ENCODE measurements around the gene KDM4B. TPM values are rescaled to one million over a fixed set of nuclear protein-coding genes. Genes with fewer than 3 reads are reported as not detected.
"Not testable (repeated sequence)": the region's sequence is repeated elsewhere in the genome, so short reads cannot be mapped to it uniquely, and the experiment has no call there.

KDM4B gene
- polyA plus RNA-seq, 3 donors = 20.1 to 31.7 (median 26.5) TPM

DNA sequence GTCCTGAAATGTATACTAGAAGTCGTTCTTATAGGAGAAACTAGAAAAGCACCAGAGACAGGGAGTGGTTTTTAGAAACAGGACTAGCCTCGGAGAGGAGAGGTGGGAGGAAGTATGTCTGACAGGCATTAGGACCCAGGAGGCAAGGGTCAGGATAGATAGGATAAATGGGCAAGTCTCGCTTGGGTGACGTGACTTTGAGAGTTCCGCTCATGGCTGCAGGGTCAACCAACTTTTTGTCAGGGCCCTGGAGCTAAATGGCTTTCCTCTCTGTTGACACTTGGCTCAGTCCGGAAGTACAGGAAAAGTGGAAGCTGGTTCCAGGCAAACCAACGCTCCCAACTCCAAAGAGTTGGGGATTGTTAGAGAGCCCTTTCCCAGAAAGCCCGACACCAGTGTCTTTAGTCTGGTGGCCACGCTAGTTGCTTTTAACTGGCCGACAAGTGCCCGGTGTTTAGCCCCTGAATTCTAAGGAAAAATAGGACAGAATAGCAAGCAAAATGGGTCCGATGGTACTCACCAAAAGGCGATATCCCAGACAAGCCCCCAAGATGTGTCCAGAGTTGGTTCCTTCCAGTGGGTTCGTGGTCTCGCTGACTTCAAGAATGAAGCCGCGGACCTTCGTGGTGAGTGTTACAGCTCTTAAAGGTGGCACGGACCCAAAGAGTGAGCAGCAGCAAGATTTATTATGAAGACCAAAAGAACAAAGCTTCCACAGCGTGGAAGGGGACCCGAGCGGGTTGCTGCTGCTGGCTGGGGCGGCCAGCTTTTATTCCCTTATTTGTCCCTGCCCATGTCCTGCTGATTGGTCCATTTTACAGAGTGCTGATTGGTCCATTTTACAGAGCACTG is 196.2 kb downstream of the KDM4B start:
- not testable (repeated sequence) for DNase-seq (ENCODE audit: extremely low read depth in 1 of 11, low read depth in 9 of 11, low spot score in 4 of 11)

DNA sequence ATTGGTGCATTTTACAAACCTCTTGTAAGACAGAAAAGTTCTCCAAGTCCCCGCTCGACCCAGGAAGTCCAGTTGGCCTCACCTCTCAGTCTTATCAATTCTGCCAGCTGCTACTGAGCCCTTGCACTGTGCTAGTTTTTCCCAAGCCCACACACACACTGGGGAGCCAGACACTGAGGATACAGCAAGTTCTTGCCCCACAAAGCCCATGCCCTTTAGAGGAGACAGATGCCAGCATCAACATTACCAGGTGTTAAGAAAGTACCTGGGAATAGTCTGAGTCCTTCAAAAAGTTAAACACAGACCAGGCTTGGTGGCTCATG is 196.7 kb downstream of the KDM4B start:
- no peak for DNase-seq (ENCODE audit: extremely low read depth in 1 of 11, low read depth in 9 of 11, low spot score in 4 of 11)

DNA sequence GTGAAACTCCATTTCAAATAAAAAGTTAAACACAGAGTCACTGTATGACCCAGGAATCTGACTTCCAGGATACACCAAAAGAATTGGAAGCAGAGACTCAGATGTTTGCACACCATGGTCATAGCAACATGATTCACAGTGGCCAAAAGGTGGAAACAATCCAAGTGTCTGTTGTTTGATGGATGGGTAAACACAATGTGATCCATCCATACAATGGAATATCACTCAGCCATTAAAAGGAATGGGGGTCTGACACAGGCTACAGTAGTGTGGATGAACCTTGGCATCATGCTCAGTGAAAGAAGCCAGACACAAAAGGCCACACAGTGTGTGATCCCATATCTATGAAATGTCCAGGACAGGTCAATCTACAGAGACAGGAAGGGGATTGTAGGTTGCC is 197.3 kb downstream of the KDM4B start:
- DNase-seq (ENCODE audit: extremely low read depth in 1 of 11, low read depth in 9 of 11, low spot score in 4 of 11) = no peak

DNA sequence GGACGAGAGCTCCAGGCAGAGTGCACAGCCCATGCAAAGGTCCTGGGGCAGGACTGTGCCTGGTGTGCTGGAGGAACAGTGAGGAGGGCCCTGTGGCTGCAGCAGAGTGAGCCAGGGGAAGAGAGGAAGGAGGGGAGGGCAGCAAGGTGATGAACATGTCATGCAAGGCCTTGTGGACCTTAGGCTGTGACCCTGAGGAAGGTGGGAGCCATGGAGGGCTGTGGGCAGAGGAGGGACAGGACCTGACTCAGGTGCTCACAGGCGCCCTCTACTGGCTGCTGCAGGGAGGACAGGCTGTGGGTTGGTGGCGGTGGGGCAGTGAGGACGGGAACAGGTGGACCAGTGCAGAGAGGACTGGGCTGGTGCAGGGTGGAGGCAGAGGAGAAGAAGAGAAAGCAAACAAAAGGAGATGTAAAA is 201.4 kb downstream of the KDM4B start:
- no peak for DNase-seq (ENCODE audit: extremely low read depth in 1 of 11, low read depth in 9 of 11, low spot score in 4 of 11)

- DNase-seq (ENCODE audit: extremely low read depth in 1 of 11, low read depth in 9 of 11, low spot score in 4 of 11) = no peak
These were observed 202.8 kb downstream of the KDM4B start for GRCh38 chr19:5171711-5172110.

DNA sequence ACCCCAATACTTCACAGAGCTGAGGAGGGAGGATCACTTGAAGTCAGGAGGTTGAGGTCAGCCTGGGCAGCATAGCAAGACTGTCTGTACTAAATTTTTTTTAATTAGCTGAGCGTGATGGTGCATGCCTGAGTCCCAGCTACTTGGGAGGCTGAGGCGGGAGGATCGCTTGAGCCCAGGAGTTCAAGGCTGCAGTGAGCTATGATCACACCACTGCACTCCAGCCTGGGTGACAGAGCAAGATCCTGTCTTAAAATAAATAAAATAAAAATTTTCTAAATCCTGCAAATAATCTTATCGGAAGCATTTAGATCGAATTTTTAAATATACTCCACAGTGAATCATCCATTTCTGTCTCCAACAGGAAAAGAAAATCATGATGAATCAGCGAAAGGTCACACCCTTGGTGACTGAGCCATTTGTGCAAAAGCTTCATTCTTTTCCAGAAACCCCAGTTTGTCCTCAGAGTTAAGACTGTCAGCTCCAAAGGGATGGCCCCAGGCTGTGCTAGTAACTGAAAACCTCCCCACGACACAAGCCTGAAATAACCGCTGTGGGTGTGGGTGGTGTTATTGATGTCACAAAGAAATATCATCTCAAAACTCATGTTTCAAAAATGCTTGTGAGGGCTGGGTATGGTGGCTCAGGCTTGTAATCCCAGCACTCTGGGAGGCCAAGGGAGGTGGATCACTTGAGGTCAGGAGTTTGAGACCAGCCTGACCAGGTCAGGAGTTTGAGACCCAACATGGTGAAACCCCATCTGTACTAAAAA is 204.1 kb downstream of the KDM4B start:
- no peak for DNase-seq (ENCODE audit: extremely low read depth in 1 of 11, low read depth in 9 of 11, low spot score in 4 of 11)

- no peak for DNase-seq (ENCODE audit: extremely low read depth in 1 of 11, low read depth in 9 of 11, low spot score in 4 of 11)
These were observed 205.1 kb downstream of the KDM4B start for GRCh38 chr19:5173993-5174392.

DNA sequence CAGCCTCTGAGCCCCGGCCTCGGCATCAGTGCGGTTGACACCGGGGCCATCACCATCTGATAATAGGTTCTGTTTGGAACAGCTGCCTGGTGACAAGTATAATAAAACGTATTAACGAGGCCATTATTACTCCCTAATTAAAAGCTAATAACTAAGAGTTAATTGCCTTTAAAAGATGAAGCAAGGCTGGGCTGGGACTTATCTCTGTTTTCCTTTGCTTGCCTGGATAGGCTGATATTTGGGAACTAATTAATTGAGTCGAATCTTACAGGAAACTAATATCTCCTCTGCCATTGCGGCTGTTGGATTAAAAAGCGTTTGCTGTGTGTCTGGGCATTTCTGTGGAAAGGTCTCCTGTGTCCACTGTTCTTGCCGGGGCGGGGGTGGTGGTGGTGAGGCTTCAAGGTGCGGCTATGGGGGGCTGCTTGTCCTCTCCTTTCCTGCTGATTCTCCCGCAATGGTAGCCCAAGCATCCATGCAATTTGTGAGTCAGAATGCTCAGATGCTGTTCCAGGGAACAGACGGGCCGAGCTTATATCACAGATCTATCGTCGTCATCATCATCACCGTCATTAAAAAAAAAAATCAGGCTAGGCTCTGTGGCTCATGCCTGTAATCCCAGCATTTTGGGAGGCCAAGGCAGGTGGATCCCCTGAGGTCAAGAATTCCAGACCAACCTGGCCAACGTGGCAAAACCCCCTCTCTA is 209.0 kb downstream of the KDM4B start:
- no peak for DNase-seq (ENCODE audit: extremely low read depth in 1 of 11, low read depth in 9 of 11, low spot score in 4 of 11)

GRCh38 chr19:5178841-5179240 is 209.9 kb downstream of the KDM4B start:
- DNase-seq (ENCODE audit: extremely low read depth in 1 of 11, low read depth in 9 of 11, low spot score in 4 of 11) = no peak

DNA sequence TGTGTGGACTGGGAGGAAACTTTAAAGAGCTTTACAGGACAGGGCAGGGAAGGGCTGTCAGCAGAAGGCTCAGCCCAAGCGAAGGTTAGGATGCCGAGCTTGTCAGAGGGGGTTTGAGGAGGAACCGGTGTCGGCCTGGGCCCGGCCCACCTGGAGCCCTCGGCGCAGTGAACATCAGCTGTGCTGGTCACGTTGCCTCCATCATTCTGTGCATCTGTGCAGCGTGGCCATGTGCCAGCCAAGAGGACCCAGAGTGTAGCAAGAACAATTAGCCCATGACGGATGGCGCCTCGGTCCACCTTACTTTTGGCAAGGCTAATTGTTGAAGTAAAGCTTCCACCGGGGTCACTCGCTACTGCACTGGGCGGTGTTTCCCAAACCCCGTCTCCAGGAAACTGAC is 210.3 kb downstream of the KDM4B start:
- no peak for DNase-seq (ENCODE audit: extremely low read depth in 1 of 11, low read depth in 9 of 11, low spot score in 4 of 11)

DNA sequence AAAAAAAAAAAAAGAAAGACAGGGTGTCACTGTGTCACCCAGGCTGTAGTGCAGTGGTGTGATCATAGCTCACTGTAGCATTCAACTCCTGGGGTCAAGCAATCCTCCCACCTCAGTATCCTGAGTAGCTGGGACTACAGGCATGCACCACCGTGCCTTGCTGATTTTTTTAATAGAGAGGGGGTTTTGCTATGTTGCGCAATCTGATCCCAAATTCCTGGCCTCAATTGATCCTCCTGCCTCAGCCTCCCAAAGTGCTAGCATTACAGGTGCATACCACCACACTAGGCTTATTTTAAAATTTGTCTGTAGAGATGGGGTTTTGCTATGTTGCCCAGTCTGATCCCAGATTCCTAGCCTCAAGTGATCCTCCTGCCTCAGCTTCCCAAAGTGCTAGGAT is 212.4 kb downstream of the KDM4B start:
- no peak for DNase-seq (ENCODE audit: extremely low read depth in 1 of 11, low read depth in 9 of 11, low spot score in 4 of 11)

DNA sequence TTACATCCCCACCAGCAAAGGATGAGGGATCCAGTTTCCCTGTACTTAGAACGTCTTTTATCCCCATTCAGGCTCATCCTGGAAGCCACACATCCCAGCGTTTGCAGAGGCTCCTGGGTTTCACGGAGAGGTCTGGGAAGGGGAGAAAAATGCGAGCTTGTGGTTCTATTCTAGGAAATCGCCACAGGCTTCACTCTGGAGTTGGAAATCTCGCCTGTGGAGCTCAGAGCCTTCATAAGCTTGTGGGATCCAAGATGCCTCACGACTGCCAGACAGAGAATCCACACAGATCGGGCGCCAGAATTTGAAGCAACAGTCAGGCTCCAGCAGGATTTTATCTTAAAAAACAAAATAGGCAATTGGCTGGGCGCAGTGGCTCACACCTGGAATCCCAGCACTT is 213.8 kb downstream of the KDM4B start:
- no peak for DNase-seq (ENCODE audit: extremely low read depth in 1 of 11, low read depth in 9 of 11, low spot score in 4 of 11)

- DNase-seq (ENCODE audit: extremely low read depth in 1 of 11, low read depth in 9 of 11, low spot score in 4 of 11) = no peak
These were observed 214.7 kb downstream of the KDM4B start for GRCh38 chr19:5183616-5184015.

- no peak for DNase-seq (ENCODE audit: extremely low read depth in 1 of 11, low read depth in 9 of 11, low spot score in 4 of 11)
These were observed 216.0 kb downstream of the KDM4B start for GRCh38 chr19:5184930-5185329.

GRCh38 chr19:5186293-5187050 is 217.6 kb downstream of the KDM4B start:
- no peak for DNase-seq (ENCODE audit: extremely low read depth in 1 of 11, low read depth in 9 of 11, low spot score in 4 of 11)

DNA sequence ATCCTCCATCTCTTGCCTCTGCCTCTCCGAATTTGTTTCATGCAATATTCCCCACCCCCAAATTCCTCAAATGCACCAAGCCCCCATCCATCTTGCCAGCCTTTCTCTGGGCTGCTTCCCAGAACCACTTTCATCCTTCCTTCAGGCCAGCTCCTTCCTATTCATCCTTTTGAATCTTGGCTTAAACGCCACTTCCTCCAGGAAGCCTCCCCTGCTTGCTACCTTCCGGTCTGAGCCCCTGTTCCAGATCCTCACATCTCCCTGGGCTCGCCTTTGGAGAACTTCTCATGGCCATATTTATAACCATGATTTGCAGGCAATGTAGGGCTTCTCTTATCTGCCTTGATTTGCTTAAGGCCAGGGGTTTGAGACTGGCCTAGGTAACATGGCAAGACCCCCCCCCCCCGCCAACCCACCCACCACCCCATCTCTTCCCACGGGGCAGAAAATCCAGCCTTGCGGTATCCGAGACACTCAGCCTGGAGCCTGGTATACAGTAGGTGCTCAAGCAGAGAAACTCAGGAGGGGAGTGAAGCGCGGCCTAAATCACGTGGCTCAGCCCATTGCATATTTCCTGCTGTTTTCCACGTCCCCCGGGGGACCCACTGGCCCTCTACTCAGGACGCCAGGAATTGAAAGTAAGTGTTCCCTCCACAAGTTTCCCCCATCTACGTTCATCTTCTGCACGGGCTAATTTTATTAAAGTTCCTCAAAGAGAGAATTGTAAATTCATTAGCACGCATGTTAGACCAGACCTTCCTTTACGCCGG is 219.8 kb downstream of the KDM4B start:
- DNase-seq (ENCODE audit: extremely low read depth in 1 of 11, low read depth in 9 of 11, low spot score in 4 of 11) = no peak

DNA sequence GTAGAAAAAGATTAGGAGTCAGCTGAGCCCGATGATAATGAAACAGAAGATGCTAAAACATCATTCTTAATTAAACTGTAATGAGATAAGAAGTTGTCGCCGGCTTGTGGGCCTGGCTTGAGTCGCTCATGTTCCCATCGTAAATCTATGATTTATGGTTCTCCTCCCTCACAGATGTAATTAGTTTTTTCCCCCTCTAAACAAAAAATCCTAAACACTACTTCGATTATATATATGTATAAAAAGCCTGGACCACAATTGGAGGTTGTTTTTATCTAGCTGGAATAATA is 220.3 kb downstream of the KDM4B start:
- DNase-seq (ENCODE audit: extremely low read depth in 1 of 11, low read depth in 9 of 11, low spot score in 4 of 11) = peak in 9 of 11 donors; percentile 10 to 41 (median 18)

- DNase-seq (ENCODE audit: extremely low read depth in 1 of 11, low read depth in 9 of 11, low spot score in 4 of 11) = no peak
These were observed 222.2 kb downstream of the KDM4B start for GRCh38 chr19:5191091-5191490.

DNA sequence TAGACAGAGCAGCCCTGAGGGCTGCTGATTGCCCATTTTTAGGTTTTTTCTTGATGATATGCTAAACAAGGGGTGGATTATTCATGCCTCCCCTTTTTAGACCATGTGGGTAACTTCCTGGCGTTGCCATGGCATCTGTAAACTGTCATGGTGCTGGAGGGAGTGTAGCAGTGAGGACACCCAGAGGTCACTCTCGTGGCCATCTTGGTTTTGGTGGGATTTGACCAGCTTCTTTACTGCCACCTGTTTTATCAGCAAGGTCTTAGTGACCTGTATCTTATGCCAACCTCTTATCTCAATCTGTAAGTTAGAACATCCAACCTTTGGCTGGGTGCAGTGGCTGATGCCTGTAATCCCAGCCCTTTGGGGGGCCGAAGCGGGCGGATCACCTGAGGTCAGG is 223.7 kb downstream of the KDM4B start:
- no peak for DNase-seq (ENCODE audit: extremely low read depth in 1 of 11, low read depth in 9 of 11, low spot score in 4 of 11)

All from renal cortex interstitium (tissue), 11 donors.